CD4-positive, alpha-beta T cell treated with Interleukin-2 at 100 ng/mL for 4 hours (primary cell): ENCODE data around the gene ARHGEF10L.

Experiments
- DNase-seq: peaks from one replicate; pipeline ENCODE4 v3.0.0-alpha.2; 2020; ENCODE audit warnings: low spot score

ARHGEF10L gene

DNA sequence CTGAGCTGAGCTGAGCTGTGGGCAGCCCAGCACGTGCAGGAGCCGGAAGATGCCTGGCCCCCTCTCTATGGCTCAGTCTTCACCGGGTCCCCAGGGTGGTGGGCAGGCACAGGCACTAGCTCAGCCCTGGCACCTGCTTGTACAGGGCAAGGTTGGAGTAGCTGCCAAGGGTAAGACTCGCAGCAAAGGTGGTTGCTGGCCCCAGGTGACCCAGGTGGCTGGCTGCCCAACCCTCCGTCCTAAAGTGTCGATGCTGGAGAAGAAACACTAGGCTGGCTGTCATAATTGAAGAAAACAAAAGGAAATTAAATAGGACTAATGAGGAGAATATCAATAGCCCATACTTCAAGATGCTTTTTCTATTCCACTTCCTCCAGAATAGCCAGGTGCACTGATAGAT, 138.5 kb downstream of the ARHGEF10L start:
- DNase-seq: no peak

DNA sequence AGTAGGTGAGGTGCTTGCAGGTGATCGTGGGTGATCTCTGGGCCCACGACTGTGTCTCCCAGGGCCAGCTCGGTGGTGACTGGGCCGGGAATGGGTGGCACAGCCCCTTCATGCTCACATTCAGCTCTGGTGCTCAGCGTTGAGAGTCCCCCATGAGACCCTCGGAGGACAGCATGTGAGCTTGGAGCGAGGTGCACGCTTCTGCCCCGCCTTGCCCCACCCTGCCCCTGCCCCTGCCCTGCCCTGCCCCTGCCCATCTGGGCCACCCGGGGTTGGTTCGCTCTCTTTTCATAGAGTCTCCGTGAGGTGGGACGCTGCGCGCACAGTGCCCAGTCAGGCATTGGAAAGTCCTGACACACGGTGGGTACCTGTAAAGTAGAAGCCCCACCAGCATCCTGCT, 140.4 kb downstream of the ARHGEF10L start:
- DNase-seq: no peak

DNA sequence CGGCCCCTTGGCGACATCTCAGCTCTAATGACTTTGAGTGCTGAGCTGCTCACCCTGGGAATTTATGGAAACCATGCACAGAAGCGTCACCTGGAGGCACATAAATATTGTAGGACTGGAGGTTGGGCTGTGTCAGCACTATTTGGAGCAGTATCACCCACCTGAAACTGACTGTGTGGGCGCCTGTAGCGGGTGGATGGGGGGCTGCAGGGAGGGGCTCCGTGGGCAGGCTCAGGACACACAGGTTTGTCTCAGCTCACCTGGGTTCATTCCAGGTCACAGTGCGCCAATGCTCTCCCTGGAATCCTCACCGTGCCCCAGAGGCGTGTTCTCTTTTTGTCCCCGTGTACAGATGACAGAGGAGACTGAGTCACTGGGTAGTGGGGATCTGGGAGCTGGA, 140.8 kb downstream of the ARHGEF10L start:
- DNase-seq: no peak

DNA sequence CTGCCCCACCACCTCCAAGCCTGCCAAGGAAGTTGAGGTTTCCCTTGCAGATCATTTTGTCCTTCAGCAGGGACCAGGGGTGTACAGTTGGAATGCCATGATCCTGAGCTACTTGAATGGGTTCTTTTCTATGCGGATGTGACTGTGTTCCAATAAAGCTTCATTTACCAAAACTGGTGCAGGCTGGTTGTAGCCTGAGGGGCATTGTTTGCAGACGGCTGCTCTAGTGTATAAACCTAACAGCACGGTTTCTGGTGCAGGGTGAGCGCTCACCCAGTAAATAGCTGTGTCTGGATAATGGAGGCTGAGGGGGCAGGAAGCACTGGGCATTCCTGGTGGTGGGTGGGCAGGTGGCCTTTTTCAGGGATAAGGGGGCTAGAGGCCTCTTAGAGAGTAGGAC, 142.9 kb downstream of the ARHGEF10L start:
- DNase-seq: no peak

DNA sequence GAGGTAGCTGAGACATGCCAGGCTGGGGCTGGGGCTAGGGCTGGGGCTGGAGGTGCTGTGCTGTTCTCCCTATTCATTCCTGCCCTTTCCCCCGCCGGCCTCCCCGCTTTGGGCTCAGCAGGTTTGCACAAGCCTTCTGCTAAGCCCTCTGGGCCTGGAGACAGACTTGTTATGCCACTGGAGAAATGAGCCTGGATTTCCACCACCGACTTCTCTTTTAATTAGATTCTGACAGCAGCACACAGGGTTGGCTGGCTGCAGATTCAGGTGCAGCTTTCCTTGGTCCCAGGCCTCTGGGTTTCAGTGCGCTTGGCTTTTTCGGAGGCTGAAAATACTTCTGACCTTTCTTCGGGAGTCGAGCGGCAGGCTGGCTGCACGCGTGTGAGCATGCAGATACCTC, 144.1 kb downstream of the ARHGEF10L start:
- DNase-seq: no peak

DNA sequence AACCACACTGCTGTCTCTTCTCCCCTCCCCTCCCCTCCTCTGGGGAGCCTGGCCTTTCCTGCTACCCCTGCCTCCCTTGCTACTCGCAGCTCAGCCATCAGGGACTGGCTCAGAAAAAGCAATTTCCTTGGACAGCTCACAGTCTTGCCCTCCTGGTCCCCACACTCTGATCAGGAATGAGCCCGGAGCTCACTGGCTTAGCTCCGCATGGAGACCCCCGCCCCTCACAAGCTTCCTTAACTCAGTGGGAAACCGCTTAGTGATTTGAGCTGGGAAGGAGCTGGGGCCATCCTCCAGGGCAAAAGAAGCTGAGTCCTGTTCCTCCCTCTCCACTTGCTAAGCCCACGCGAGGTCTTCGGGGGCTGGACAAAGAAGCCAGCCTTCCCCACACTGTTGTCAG, 145.3 kb downstream of the ARHGEF10L start:
- no peak for DNase-seq

DNA sequence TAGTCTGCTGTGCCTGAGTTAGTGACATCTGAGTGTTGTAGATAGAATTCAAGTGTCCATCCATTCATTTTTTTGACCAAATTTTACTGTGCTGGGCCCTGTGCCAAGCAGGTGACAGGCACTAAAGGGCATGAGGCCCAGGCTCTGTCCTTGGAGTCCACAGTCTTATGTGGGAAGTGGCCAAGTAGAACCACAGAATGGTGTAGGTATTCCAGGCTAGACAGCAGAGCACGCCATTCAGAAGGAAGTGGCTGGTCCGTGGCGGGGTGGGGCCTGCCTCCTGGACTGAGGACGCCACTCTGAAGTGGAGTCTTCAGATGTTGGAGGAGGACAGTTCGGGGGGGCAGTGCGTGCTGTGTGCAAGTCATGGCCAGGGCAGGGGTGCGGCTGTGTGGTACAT, 146.8 kb downstream of the ARHGEF10L start:
- DNase-seq: no peak

DNA sequence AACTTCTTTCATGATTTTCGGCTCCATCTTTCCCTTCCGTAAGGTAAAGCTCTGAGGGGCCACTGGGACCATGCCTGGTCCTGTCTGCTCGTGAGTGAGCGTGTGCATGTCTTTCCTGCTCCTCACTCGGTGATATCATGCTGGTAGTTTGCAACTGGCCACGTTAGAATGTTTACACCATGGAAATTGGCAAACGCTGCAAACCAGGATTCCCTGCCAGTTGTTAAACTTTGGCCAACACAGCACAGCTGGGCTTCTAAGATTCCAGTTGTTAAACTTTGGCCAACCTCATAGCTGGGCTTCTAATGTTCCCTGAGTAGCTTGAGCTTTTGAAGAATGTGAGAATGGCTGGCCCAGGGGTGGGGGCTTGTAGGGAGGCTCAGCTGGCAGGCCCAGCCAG, 147.6 kb downstream of the ARHGEF10L start:
- no peak for DNase-seq

DNA sequence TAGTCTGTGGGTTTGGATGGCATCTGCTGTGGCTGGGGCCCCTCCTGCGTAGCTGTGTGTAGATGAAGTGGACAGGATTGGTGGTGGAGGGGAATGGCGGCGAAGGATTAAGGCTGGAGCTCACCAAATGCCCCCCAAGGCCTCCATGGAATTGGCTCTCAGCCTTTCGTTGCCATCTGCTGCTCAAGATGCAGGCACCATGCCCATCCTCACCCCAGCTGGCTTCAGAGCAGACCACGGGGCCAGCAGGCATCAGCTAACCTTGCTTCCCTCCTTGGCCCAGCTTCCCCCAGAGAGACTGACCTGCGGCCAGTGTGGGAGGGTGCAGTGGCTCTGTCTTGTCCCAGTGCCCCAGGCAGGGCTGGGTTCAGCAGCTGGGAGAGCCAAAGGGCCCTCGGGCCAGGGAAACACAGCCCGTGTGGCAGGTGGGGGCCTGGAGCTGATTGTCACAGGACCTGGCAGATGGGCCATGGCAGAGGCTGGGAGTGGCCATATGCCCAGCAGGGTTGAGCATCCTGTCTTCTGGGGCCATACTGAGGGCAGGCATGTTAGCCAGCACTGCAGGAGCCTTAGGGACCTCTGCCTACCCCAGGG, 148.8 kb downstream of the ARHGEF10L start:
- no peak for DNase-seq

DNA sequence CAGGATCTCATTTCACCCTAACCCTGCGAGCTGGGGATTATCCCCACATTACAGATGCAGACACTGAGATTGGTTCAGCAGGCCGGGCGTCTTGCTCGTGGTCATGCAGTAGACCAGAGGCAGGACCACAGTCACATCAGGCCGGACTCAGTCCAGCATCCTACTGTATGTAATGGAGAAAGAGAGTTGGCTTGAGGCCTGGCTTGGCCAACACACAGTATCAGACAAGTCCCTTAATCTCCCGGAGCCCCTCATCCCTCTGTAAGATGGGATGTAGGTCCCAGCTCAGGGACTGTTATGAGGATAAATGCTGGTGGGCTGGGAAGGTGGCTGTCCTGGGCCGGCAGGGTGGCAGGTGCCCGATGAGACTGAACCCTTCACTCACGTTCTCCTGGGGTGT, 149.5 kb downstream of the ARHGEF10L start:
- no peak for DNase-seq

DNA sequence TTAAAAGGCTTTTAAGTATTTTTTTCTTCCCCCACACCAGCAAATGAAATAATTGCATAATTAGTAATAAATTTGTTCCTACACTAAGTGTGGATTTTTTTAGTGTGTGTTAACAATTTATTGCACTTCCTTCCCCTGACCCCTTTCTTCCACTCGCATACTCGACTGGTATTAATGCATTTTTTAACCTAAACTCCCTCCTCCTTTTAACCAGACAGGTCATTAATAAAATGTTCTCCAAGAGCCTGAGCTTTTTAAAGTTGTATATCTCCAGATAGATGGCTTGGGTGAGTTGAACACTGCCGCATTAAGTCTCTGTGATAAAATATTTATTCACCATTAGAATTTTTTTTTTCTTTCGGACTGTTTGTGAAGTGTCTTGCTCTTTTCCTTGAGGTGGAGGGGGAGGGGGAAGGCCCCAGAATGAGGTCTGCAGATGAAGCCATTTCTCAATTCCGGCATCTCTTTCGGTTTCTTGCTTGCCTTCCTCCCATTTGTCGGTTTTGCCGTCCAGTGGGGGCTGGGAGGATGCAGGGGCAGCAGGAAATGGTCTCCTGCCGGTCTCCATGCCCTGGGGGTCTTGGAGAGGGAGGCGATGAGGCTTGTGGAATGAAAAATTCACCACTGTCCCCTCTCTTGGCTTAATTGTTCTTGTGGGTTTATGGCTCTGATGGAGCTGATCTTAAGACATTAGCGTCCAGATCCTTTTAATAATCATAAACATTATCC, 151.6 kb downstream of the ARHGEF10L start:
- DNase-seq: no peak

DNA sequence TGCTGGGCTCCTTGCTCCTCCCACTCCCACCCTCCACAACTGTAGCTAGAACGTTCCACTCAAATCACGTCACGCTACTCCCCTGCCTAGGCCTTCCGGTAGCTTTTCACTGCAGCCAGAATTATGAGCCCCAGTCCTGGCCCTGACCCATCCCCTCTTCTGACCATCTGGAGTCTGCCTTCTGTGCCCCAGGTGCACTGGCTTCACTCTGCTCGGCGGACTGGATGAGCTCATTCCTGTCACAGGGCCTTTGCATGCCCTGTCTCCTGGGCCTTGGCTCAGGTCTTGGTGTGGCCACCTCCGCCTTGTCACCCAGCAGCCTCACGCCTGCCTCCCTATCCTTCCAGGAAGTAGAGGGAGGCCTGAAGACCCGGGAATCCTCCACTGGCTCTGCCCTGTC, 153.1 kb downstream of the ARHGEF10L start:
- DNase-seq: no peak

DNA sequence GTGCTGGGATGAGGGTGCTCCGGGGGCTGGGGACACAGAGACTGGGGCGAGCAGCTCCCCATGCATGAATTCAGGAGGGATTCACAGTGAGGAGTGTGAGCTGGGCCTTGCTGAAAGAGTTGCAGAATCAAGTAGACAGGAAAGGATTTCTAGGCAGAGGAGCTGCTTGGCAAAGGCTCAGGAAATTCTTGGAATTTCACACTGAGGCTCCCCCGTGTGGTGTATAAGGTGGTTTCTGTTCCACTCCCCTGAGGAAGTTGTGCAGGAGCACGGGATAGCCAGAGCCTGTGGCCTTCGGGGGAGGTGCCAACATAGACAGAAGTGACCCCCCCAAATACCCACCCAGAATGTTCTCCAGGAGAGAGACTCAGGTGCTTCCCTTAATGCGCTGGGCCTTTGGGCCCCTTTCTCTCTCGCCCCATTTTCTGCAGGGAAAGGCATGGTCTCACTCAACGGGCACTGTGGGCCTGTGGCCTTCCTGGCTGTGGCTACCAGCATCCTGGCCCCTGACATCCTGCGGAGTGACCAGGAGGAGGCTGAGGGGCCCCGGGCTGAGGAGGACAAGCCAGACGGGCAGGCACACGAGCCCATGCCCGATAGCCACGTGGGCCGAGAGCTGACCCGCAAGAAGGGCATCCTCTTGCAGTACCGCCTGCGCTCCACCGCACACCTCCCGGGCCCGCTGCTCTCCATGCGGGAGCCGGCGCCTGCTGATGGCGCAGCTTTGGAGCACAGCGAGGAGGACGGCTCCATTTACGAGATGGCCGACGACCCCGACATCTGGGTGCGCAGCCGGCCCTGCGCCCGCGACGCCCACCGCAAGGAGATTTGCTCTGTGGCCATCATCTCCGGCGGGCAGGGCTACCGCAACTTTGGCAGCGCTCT, 157.2 kb downstream of the ARHGEF10L start:
- no peak for DNase-seq

DNA sequence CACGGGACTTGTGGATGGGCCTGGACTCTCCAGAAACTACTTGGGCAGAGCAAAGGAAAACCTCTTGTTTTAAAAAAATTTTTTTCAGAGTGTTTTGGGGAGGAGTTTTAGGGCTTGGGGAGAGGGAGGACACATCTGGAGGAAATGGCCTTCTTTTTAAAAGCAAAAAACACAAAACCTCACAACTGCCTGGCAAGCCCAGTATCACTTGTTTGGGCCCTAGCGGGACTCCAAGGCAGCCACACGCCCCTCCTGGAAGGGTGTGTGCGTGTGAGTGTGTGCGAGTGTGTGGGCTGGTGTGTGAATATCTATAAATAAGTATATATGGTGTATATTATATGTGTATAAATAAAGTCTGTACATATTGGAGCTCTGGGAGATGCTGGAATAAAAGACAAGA, 158.0 kb downstream of the ARHGEF10L start:
- DNase-seq: no peak

DNA sequence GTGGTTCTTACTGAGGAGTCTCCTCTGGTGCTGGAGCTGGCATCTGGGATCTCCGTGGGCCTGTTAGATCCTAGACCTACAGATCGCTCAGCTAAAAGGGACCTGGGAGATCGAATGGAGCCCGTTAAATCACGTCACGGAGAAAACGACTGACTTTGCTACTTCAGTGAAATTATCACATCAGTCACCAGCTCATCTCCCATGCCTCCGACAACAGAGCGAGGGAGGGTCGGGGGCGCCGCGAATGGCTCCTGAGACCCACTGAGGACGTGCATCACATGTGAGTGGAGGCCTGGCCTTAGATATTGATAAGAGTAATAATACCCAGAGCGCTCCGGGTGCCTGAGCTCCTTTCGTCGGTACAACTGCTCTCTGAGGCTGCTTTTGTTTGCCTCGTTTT, 160.1 kb downstream of the ARHGEF10L start:
- DNase-seq: no peak

DNA sequence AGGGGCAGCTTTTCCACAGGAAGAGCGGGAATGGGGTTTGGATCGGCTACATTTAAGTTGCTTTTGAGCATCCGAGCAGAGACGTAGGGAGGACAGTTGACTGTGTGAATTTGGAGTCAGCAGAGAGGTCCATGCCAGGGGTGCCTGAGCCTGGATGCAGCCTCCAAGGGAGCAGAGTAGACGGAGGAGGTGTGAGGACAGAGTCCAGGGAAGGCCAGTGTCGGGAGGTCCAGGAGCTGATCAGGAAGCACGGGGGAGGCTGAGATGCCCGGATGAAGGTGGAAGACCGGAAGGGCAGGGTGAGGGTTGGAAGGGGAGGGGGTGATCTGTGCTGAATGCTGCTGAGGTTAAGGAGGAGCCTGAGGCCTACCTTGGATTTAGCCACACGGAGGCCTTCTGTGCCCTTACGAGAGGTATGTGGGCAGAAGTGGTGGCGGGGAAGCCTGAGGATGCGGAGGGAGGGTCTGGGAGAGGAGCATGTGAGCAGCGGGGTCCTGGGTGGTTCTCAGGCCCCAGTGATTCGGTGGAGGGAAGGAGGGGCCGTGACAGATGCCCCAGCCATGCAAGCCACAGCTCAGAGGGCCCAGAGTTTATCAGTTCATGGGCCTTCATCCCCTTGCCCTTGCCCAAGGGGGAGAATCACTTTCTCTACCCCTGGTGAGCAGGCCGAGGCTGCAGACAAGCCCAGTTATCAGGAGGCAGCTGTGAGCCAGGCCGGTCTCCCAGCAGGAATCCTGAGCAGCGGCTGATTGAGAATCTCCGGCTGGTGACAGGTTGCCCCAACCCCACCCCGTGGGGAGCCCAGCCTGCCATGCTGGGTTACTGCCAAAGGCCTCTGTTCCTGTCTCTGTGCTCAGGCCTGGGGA, 161.7 kb downstream of the ARHGEF10L start:
- DNase-seq: no peak

DNA sequence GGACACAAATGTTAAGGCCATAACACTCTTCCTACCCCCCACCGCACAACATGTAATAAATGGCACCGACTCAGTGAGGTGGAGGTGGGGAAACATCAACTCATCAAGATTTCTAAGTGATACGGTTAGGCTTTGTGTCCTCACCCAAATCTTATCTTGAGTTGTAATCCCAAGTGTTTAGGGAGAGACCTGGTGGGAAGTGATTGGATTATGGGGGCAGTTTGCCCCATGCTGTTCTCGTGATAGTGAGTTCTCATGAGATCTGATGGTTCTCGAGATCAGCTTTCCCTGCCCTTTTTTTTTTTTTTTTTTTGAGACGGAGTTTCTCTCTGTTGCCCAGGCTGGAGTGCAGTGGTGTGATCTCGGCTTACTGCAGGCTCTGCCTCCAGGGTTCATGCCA, 164.7 kb downstream of the ARHGEF10L start:
- no peak for DNase-seq

DNA sequence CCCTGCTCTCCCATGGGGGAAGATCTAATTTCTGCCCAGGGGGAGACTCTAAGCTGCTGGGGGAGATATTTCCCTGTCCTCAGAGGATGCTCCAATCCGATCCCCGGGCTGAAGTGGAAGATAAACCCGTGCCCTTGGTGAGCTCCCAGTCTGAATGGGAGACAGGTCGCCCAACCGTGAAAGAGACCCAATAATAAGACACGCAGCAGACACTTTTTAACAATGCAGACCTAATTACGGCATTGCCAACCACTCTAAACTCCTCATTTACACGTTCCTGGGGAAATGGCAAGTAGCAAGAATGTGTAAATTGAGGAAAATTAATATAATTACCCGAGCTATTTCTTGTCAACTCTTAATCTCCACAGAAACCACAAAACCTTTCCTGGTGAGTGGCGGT, 166.9 kb downstream of the ARHGEF10L start:
- DNase-seq: no peak

DNA sequence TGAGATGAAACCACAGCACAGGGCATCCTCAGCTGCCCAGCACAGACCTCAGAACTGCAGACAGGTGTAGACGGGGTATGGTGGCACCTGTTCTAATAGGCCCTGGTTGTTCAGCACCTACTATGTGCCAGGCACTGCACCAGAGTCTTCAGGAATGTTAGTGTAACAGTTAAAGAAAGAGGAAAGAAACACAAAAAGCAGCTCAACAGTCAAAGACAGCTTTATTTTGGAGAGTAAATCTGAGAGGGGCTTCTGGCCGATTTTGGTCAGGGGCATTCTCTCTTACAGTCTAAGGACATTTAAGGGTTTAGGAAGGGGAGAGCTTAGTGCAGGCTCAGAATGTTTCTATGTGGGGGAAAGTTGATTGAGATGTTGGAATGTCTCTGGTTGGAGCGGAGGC, 170.5 kb downstream of the ARHGEF10L start:
- no peak for DNase-seq

DNA sequence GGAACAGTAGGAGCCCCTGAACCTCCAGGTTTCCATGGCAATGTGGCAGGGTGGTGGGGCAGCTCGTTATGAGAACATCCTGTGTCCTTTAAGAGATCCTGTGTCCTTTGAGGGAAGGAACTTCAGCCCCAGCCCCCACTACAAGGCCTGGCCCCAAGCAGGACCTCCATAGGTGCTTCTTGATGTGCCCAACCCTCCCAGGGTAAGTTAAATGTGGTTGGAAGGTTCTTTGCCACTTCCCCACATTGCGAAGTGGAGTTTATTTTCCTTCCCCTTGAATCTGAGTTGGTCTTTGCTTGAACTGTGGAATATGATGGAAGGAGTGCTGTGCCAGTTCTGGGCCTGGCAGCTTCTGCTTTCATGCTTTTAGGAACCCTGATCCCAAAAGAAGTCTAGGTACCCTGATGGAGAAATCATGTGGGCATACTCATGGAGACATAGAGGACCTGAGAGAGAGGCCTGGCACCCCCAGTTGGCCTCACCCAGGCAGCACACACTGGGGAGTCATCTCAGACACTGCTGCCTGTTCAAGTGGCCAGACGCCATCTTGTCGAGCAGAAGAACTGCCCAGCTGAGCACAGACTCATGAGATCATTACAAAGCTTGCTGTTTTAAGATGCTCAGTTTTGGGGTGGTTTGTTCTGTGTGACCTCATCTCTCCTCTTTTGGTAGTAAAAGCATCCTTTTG, 171.5 kb downstream of the ARHGEF10L start:
- no peak for DNase-seq

DNA sequence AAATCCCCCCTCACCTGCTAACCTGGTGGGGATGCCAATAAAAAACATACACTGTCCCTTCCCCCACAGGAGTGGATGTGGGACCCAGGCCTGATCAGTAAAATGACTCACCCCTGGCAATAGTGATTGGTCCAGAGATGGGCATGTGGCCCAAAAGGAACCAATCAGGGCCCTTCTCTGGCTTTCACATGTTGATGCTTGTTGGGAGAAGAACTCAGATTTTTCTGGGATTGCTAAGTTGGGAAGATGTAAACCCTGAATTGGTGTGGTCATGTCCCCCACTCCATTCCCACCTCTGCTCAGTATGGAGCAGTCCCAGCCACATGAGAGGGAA, 172.0 kb downstream of the ARHGEF10L start:
- DNase-seq: no peak

DNA sequence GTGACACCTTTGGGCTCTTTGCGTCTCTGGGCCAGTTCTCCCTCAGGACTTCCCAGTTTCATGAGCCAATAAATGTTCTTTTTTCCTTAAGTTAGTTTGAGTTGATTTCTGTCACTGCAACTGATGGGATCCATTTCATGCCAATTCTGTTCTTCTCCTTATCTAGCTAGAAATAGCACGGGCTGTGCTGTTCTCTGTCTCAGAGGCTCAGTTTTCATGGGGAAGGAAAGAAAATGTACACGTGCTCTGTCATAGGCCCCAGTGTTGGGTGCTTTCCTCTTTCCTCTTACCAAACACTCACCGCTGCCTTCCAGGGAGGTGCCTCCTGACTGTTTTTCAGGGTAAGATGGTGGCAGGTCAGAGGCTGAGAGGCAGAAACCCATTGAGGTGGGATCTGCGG, 172.4 kb downstream of the ARHGEF10L start:
- DNase-seq: no peak
